CD4-positive, alpha-beta T cell (primary cell): Measurements from ENCODE around the gene S100A11. TPM values are rescaled to one million over a fixed set of nuclear protein-coding genes. Genes with fewer than 3 reads are reported as not detected.

ENCODE experiments used
- ATAC-seq: fragments of 200-7000 bp; cut with Tn5 transposase; one replicate; pipeline ENCODE4 v1.10.0; 2022; ENCODE audit warnings: mild to moderate bottlenecking; ENCODE audit not compliant: poor library complexity
- CTCF ChIA-PET: fragments of 350-600 bp; sonication (Branson Sonifier 250); formaldehyde crosslinking; loops from one replicate; lab custom pipeline; 2021; ENCODE audit warnings: antibody characterized with exemption, inconsistent platforms; lab: Charles Lee
- POLR2A ChIA-PET: fragments of 350-600 bp; sonication (Branson Sonifier 250); formaldehyde crosslinking; loops from one replicate; lab custom pipeline; 2021; ENCODE audit warnings: antibody characterized with exemption, inconsistent platforms; lab: Charles Lee
- DNase-seq, 14 experiments: peaks; one replicate each; pipeline ENCODE4 v3.0.0-alpha.2; 2013 to 2020; ENCODE audit warnings: mixed read lengths in 2 of 14
- H3K27ac ChIP-seq, 2 donors: one replicate each; pipeline versions ENCODE4 v1.5.1 to v1.7.0; 2013; ENCODE audit warnings: low read length in 2 of 2, low read depth in 1 of 2, mild to moderate bottlenecking in 1 of 2
- H3K27me3 ChIP-seq, 2 experiments: 1 replicate in 1 of 2; 2 replicates in 1 of 2; pipeline versions ENCODE4 v1.6.1 to v1.7.0; 2013; ENCODE audit warnings: low read length in 2 of 2, control low read depth in 1 of 2, mild to moderate bottlenecking in 1 of 2, moderate library complexity in 1 of 2; ENCODE audit not compliant: insufficient read depth in 2 of 2, control insufficient read depth in 1 of 2
- H3K36me3 ChIP-seq: one replicate; pipeline ENCODE4 v1.6.1; 2013; ENCODE audit warnings: low read length, control low read depth; ENCODE audit not compliant: insufficient read depth
- H3K4me1 ChIP-seq: one replicate; pipeline ENCODE4 v1.6.1; 2013; ENCODE audit warnings: low read length, control low read depth; ENCODE audit not compliant: insufficient read depth
- H3K4me3 ChIP-seq: one replicate; pipeline ENCODE4 v1.5.1; 2013; ENCODE audit warnings: mild to moderate bottlenecking, low read length, moderate library complexity
- H3K9me3 ChIP-seq, 2 experiments: 1 replicate in 1 of 2; 2 replicates in 1 of 2; pipeline versions ENCODE4 v1.6.1 to v1.7.0; 2013; ENCODE audit warnings: low read length in 2 of 2, mild to moderate bottlenecking in 2 of 2, control low read depth in 1 of 2, moderate library complexity in 1 of 2; ENCODE audit not compliant: control insufficient read depth in 1 of 2, insufficient read depth in 1 of 2
- H3K27ac Mint-ChIP-seq: one replicate; pipeline ENCODE4 v1.8.0; 2020; ENCODE audit warnings: mixed read lengths
- H3K27me3 Mint-ChIP-seq: one replicate; pipeline ENCODE4 v1.8.0; 2021; ENCODE audit warnings: mixed read lengths
- H3K36me3 Mint-ChIP-seq: one replicate; pipeline ENCODE4 v1.8.0; 2021; ENCODE audit warnings: low read depth, mixed read lengths
- H3K4me1 Mint-ChIP-seq: one replicate; pipeline ENCODE4 v1.8.0; 2021; ENCODE audit warnings: low read depth, mixed read lengths
- H3K4me3 Mint-ChIP-seq: one replicate; pipeline ENCODE4 v1.8.0; 2020; ENCODE audit warnings: mild to moderate bottlenecking, mixed read lengths
- H3K9me3 Mint-ChIP-seq: one replicate; pipeline ENCODE4 v1.8.0; 2020; ENCODE audit warnings: mixed read lengths
- CTCF ChIP-seq: fragments of 200-600 bp; IDR thresholded peaks from one replicate; pipeline ENCODE4 v1.8.0; 2022; ENCODE audit warnings: antibody characterized with exemption, mild to moderate bottlenecking
- intact Hi-C, 2 experiments: fragments of 100-400 bp; cut with DNase I in 1 of 2; cut with micrococcal nuclease in 1 of 2; formaldehyde crosslinking; loops; one replicate each; pipeline versions ENCODE4 v1.15.1 to v1.9.0; 2023 to 2025; cut with DNase I, micrococcal nuclease
- total RNA-seq, 174 experiments: library from RNA in 2 of 174; stranded (reverse) in 2 of 174; gene quantifications; one replicate each; pipeline ENCODE4 v1.2.3 and lab custom pipeline; 2021 to 2026

S100A11 gene
- total RNA-seq, 2 experiments from 2014 or later, result 23.6 to 24.1 TPM

GRCh38 chr1:152000964-152001630, 35.7 kb downstream of the S100A11 start:
- peaks cover 9% of the 10 kb centered on the region for H3K4me1 ChIP-seq
- no peak overlapping the region for H3K27ac ChIP-seq
- ChIA-PET CTCF (interaction anchor here (0.9 to 7.3 kb wide), 21 partner anchors 16 to 458 kb away, joined by 3 to 93 read pairs (median 4); no protein-coding TSS in a partner anchor), POLR2A (interaction anchor here (0.8 to 1.6 kb wide), 7 partner anchors 8 to 522 kb away, joined by 3 to 18 read pairs (median 4); partner anchors contain the start of gene S100A10)
- H3K27ac Mint-ChIP-seq, result no peak overlapping the region
- no peak for DNase-seq
- H3K36me3 ChIP-seq, result no peaks in the 10 kb centered on the region
- H3K9me3 Mint-ChIP-seq, result no peaks in the 10 kb centered on the region
- no peak overlapping the region for H3K4me3 ChIP-seq
- H3K27me3 Mint-ChIP-seq, result peaks cover 11% of the 10 kb centered on the region
- no peak for TF ChIP-seq CTCF
- no peaks in the 10 kb centered on the region for H3K27me3 ChIP-seq
- H3K4me3 Mint-ChIP-seq, result no peak overlapping the region
- H3K9me3 ChIP-seq, result no peaks in the 10 kb centered on the region
- ATAC-seq, result no peak
- no peaks in the 10 kb centered on the region for H3K4me1 Mint-ChIP-seq
- intact Hi-C loops, result loop anchor here (1.0 to 5.0 kb wide), 4 partner anchors 33 to 469 kb away; no protein-coding TSS in a partner anchor
- H3K36me3 Mint-ChIP-seq, result no peaks in the 10 kb centered on the region

GRCh38 chr1:151998611-151999362, 38.0 kb downstream of the S100A11 start:
- ChIA-PET POLR2A (interaction anchor here (1.7 kb wide), 1 partner anchor 63 kb away, joined by 5 read pairs; no protein-coding TSS in a partner anchor), CTCF (interaction anchor here (6.7 to 7.3 kb wide), 2 partner anchors 29 to 65 kb away, joined by 39 to 93 read pairs; no protein-coding TSS in a partner anchor)
- H3K9me3 Mint-ChIP-seq, result no peaks in the 10 kb centered on the region
- no peaks in the 10 kb centered on the region for H3K36me3 Mint-ChIP-seq
- Histone ChIP-seq H3K4me3 (no peak overlapping the region), H3K4me1 (peaks cover 21% of the 10 kb centered on the region), H3K9me3 (no peaks in the 10 kb centered on the region), H3K36me3 (no peaks in the 10 kb centered on the region), H3K27me3 (no peaks in the 10 kb centered on the region), H3K27ac (no peak overlapping the region)
- DNase-seq (no peak), ATAC-seq (no peak)
- intact Hi-C loops, result loop anchor here (5.0 to 10.0 kb wide), 5 partner anchors 234 to 554 kb away; partner anchors contain the start of gene MRPL9 (in 1 of the 2)
- no peak for TF ChIP-seq CTCF
- H3K27ac Mint-ChIP-seq, result no peak overlapping the region
- peaks cover 8% of the 10 kb centered on the region for H3K27me3 Mint-ChIP-seq
- H3K4me3 Mint-ChIP-seq, result no peak overlapping the region
- peaks cover 14% of the 10 kb centered on the region for H3K4me1 Mint-ChIP-seq

- Mint-ChIP-seq H3K9me3 (no peaks in the 10 kb centered on the region), H3K27ac (no peak overlapping the region), H3K27me3 (peaks cover 5% of the 10 kb centered on the region), H3K4me3 (no peak overlapping the region), H3K4me1 (peaks cover 25% of the 10 kb centered on the region), H3K36me3 (peaks cover 7% of the 10 kb centered on the region)
- Histone ChIP-seq H3K4me3 (no peak overlapping the region), H3K9me3 (no peaks in the 10 kb centered on the region), H3K36me3 (no peaks in the 10 kb centered on the region), H3K4me1 (peaks cover 31% of the 10 kb centered on the region), H3K27ac (no peak overlapping the region), H3K27me3 (no peaks in the 10 kb centered on the region)
- no peak for TF ChIP-seq CTCF
- DNase-seq (no peak), ATAC-seq (no peak)
- ChIA-PET POLR2A (no interaction called here), CTCF (interaction anchor here (1.1 to 7.3 kb wide), 3 partner anchors 28 to 116 kb away, joined by 4 to 93 read pairs (median 39); no protein-coding TSS in a partner anchor)
- intact Hi-C loops, result loop anchor here (1.0 to 10.0 kb wide), 8 partner anchors 29 to 552 kb away; partner anchors contain the start of gene MRPL9 (in 1 of the 2)
Measured at GRCh38 chr1:151997284-151997570, 39.6 kb downstream of the S100A11 start.
